ENCODE data around the gene TUBA3C.
"Not testable (repeated sequence)": the region's sequence is repeated elsewhere in the genome, so short reads cannot be mapped to it uniquely, and the experiment has no call there.

Gene TUBA3C

GRCh38 chr13:19181621-19182485 is at the start of gene TUBA3C:
Gene TUBA3C, minus strand, starts transcription at chr13:19181824. Its CDS starts 77 bp downstream, at chr13:19181747.
- DNase-seq = no peak

DNA sequence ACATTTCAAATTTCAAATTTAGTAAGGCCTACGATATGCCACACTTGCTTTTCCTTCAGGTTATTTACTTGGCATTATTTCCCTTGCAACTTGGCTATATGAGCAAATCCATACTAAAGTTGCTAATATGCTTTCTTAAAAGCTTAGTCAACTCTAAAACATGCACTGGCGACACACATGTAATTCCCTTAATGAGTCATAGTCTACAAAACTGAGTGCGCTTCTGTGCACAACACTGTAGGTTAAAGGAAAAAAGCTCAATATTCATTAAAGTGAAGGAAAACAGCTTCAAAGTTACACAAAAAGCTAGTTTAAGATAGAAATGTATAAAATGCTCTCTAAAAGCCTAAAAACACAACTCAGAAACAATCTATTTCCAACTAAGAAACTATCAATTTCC is 25.8 kb upstream of the TUBA3C start:
- DNase-seq = not testable (repeated sequence)

DNA sequence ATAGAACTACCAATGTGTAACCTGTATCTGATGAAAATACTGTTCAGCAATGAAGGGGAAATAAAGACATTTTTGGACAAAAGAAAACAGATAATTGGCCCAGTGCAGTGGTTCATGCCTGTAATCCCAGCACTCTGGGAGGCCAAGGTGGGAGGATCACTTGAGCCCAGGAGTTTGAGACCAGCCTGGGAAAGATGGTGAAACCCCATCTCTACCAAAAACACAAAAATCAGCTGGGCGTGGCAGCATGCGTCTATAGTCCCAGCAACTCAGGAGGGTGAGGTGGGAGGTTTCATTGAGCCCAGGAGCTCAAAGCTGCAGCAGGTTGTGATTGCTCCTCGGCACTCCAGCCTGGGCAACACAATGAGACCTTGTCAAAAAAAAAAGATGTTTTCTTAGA is 11.0 kb upstream of the TUBA3C start:
- DNase-seq = not testable (repeated sequence)

- not testable (repeated sequence) for DNase-seq
These were observed 8.3 kb upstream of the TUBA3C start for GRCh38 chr13:19189911-19190310.

DNA sequence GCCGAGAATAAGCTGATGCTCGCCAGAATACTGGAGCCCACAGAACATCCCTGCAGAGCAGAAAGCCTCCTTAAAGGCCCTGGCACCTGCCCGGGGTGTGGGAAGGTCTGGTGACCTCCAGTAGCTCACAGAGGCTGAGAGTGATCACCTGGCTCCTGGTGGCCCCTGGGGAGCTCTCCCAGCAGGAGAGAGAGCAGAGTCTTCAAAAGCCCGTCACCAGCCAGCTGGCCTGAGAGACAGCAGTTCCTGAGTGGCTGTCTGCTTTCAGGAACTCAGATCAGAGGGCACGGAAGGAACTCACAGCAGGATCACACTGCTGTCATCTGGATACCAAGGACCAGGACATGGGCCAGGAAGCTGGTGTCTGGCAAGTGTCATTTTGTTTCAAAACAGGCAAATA is 7.7 kb upstream of the TUBA3C start:
- not testable (repeated sequence) for DNase-seq

DNA sequence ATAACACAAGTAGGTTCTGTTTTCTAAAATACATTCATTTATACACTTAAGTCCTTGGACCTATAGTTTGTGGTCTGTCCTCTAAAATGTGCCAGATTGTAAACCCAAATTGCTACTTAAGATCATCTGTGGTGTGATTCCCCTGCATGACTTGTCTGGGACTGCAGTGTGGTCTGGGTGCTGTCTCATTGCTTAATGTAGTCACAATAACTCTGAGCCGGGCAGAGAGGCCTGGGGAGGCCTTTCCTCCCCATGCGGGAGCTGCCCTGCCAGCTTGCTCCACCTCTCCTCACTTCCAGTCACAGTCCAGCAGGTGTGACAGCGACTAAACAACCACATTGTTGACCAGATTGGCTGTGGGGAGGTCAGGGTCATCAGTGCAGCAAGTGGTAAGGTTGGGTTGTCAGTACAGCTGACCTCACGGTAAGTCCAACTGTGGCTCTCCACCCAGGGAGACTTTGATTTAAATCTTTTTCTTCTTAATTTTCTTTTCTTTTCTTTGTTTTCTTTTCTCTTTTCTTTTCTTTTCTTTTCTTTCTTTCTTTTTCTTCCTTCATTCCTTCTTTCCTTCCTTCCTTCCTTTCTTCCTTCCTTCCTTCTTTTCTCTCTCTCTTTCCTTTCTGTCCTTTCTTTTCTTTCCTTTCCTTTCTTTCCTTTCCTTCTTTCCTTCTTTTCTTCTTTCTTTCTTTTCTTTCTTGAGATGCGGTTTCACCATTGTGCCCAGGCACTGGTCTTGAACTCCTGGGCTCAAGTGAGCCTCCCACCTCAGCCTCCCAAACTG is 4.4 kb upstream of the TUBA3C start:
- DNase-seq = no peak

DNA sequence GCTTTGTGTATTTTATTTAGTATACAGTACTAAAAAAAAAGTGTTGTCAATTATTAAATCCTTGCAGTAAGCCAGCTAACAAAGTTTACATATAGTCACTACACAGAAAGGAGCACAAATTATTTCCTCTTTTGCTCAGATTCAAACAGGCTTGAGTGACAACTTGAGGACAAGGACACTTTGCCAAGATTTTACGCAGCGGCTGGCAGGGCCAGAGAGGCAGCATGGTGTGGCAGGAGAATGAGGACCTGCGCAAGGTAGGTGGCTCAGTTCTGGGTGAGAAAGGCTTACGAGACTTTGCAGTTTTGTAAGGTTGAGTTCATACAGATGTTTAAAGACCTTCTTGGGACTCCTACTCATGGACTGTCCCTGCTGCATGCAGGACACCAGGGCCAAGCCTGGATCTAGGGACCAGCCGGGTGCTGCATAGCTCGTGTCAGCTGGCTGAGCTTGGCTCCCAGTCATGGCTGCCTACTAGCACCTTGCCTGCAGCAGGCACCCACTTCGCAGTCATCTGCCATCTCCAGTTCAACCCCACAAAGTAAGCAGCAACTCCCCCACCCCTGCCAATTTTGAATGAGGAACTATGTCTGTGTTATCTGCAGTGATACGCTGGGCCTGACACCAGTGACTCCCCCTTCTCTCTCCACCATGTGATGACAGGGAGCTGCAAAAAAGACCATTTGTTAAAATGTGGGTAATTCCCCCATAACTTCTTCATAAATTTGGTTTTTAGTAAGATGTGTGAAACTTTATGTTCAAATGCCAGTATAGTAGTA is 3.7 kb upstream of the TUBA3C start:
- DNase-seq = no peak

- DNase-seq = no peak
These were observed 2.6 kb upstream of the TUBA3C start for GRCh38 chr13:19184176-19184575.

DNA sequence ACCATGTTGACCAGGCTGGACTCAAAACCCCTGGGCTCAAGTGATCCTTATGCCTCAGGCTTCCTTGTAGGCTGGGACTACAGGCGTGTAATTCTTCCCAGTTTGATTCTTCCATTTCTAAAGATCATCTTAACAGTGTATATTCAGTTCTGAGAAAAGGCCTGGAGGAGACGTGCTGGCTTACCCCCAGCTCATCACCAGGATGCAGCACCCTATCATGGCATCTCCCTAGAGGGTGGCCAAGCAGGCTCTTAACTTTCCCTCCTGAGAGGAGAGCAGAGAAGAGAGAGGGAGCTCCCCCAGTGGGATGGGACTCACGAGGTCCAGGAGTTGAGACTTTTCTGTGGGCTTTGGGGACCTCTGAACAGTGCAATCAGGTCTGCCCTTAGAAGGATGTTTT is 2.1 kb upstream of the TUBA3C start:
- DNase-seq = no peak

DNA sequence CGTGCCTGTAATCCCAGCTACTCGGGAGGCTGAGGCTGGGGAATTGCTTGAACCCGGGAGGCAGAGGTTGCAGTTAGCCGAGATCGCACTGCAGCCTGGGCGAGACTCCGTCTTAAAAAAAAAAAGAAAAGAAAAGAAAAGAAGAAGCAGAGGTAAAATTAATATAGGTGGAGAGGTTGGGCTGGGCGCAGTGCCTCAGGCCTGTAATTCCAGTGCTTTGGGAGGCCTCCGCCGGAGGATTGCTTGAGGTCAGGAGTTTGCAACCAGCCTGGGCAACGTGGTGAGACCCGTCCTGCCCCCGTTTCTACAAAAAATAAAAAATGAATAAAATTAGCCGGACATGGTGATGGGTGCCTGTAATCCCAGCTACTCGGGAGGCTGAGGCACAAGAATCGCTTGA is 912 bp upstream of the TUBA3C start:
- DNase-seq = no peak

- DNase-seq = no peak
These were observed 503 bp downstream of the TUBA3C start for GRCh38 chr13:19181021-19181620.

DNA sequence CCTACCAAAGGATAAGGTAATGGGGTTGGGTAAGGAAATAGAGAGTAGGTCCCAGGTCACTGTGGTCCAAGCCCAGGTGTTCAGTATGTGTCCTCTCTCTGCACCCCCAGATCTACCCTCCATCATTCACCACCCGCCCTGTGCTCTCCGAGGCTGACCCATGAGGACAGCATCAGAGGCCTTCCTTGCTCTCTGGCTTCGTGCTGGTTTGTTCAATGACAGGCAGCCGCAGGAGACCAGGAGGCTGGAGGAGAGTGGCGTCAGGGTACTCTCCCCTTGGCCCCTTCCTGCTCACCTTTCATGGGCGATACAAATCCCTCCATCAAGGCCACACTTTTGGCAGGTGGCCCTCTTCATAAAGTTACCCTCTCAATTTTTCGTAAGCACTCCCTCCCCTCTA is 1.7 kb downstream of the TUBA3C start:
- DNase-seq = no peak

GRCh38 chr13:19178901-19179593 is 2.6 kb downstream of the TUBA3C start:
- no peak for DNase-seq

DNA sequence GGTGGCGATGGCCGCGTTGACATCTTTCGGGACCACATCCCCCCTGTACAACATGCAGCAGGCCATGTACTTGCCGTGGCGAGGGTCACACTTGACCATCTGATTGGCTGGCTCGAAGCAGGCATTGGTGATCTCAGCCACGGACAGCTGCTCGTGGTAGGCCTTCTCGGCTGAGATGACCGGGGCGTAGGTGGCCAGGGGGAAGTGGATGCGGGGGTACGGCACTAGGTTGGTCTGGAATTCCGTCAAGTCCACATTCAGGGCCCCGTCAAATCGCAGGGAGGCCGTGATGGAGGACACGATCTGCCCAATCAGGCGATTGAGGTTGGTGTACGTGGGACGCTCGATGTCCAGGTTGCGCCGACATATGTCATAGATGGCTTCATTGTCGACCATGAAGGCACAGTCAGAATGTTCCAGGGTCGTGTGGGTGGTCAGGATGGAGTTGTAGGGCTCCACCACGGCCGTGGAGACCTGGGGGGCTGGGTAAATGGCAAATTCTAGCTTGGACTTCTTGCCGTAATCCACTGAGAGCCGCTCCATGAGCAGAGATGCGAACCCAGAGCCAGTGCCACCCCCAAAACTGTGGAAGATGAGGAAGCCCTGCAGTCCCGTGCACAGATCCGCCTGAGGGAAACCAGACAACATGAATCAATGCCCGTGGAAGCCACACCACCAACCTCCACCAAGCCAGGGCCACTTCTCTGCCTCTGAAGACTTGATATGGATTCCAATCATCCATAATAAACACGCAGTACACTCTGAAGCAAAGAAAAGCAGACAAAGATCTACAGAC is 4.4 kb downstream of the TUBA3C start:
- not testable (repeated sequence) for DNase-seq

DNA sequence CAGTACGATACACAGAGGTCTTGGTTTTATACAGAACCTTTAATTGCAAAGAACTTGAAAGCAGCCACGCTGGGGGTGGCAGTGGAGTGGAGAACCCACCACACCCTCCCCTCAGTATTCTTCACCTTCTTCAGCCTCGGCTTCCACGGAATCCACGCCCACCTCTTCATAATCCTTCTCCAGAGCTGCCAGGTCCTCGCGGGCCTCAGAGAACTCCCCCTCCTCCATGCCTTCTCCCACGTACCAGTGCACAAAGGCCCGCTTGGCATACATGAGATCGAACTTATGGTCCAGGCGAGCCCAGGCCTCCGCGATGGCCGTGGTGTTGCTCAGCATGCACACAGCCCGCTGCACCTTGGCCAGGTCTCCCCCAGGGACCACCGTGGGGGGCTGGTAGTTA is 7.9 kb downstream of the TUBA3C start:
- DNase-seq = no peak

GRCh38 chr13:19172647-19173030 is 9.0 kb downstream of the TUBA3C start:
- no peak for DNase-seq

GRCh38 chr13:19172007-19172646 is 9.5 kb downstream of the TUBA3C start:
- no peak for DNase-seq

DNA sequence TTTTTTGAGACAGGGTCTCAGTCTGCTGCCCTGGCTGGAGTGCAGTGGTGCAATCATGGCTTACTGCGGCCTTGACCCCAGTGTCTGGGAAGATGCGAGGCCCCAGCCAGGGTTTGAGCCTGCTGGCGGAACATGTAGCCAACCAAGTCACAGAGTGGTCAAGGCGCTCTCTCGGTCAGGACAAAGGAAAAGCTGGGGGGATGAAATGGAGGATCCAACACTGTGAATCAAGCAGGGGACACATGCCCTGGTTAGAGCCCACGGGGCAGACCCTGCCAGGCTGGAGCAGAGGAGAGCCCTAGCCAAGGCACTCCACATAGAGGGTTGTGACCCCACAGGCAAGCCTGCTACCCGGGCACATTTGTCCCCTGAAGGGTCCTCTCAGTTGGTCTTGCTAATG is 10.1 kb downstream of the TUBA3C start:
- DNase-seq = no peak

- DNase-seq = no peak
These were observed 11.6 kb downstream of the TUBA3C start for GRCh38 chr13:19169991-19170390.

DNA sequence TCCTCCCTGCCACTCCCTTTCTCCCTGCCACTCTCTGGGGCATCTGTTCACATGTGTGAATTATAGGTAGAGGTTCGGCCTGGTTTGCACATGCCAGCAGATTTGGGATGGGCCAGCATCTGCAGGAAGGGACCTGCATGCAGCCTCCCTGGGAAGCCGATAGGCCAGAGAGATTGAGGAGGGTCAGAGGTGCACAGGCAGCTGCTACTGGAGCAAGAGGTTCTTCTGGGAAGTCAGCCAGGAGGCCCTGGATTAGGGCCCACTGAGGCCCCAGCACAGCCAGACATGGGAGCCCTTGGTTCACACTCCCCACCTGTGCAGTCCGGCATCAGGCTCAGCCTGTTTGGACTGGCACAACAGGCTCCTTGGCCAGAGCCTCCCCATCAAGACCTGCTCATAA is 12.1 kb downstream of the TUBA3C start:
- no peak for DNase-seq

GRCh38 chr13:19161308-19161707 is 20.3 kb downstream of the TUBA3C start:
- no peak for DNase-seq
